ENCODE data around the gene VEGFD. TPM values are rescaled to one million over a fixed set of nuclear protein-coding genes. Genes with fewer than 3 reads are reported as not detected.
"Not testable (repeated sequence)": the region's sequence is repeated elsewhere in the genome, so short reads cannot be mapped to it uniquely, and the experiment has no call there.

Gene VEGFD
- total RNA-seq, 2 donors from 2014 or later = 2.7 to 4.1 TPM

DNA sequence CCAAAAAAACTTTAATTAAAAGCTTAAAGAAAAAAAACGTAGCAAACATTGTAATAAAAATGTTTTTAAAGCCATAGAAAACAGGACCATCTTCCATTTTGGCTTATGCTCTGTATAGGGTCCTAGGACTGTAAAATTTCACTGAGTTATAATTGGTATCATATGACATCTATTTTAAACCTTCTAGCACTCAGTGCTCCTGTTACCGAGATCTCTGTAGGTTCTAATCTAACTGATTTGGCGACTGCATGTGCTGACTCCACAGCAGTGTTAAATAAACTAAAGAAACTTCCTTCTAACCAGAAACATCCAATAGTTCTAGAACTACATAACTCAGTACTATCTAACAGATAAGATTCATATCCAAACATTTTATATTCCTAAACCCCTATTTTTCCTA lies 68.7 kb downstream of the VEGFD start, which contains the start of gene ASB11:
Gene ASB11, minus strand, starts transcription at position 132 of the 400 bp plus-strand sequence. Its CDS starts 35 bp downstream, at position 97.
- no peak for DNase-seq (ENCODE audit: low spot score)
- intact Hi-C loops (cut with DNase I) = no loop called here

DNA sequence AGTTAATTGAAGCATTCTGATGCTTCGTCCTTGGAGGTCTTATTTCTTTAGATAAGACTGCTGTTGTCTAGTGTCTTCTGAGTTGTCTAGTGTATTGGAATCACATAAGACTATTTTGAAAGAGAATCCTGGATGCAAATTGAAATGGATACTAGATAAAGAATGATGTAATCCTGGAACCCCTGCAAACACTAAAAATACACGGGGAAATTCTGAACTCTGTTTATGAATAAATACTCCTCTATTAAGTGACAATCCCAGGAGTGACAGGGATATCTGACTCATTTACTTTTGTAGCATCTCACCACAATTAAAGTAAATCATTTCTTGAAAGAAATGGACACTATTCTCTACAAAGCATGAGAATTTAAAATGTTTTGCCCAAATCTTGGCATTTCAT lies 69.7 kb downstream of the VEGFD start:
- intact Hi-C loops (cut with DNase I) = no loop called here
- DNase-seq (ENCODE audit: low spot score) = no peak

DNA sequence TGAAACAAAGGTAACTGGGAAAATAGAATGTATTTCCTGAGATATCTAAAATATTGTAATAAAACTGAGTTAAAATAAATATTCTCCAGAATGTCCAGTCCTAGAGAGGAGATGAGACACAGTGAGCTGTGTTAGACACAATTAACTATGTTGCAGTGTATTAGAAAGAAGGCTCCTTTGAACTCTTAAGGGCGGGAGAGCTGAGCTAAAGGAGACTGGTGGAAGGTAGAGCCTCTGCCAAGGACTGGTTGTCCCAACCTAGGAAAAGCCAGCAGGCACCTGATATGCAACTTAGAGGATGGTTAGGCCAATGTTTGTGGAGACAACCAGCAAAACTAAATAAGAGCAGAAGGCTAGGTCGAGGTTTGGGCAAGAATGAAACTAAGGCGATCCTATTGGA lies 73.1 kb downstream of the VEGFD start:
- DNase-seq (ENCODE audit: low spot score) = no peak
- intact Hi-C loops (cut with DNase I) = no loop called here

DNA sequence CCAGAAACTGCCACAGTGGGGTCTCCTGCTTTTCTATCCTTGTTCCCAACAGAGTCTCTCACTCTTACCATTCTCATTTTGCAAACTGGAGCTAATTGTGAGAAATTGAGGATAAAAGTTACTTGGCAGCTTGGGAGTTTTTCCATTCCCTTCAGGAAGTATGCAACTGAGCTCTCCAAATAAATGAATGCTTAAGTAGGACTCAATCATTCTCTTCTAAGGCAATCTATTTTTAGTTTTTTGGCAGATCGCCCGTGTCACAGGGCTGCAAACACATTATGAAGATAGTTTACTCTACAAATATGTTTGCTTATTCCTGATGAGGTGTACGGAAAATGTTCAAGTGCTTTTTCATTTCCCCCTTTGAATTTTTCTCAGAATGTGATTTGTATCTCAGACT lies 74.1 kb downstream of the VEGFD start:
- DNase-seq (ENCODE audit: low spot score) = no peak
- intact Hi-C loops (cut with DNase I) = no loop called here

DNA sequence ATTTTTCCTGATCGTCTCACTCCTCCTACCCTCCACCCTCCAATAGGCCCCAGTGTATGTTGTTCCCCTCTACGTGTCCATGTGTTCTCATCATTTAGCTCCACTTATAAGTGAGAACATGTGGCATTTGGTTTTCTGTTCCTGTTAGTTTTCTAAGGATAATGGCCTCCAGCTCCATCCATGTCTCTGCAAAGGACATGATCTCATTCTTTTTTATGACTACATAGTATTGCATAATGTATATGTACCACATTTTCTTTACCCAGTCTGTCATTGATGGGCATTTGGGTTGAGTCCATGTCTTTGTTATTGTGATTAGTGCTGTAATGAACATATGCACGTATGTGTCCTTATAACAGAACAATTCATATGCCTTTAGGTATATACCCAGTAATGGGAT lies 78.3 kb downstream of the VEGFD start:
- DNase-seq (ENCODE audit: low spot score); intact Hi-C loops (cut with DNase I): not testable (repeated sequence)

DNA sequence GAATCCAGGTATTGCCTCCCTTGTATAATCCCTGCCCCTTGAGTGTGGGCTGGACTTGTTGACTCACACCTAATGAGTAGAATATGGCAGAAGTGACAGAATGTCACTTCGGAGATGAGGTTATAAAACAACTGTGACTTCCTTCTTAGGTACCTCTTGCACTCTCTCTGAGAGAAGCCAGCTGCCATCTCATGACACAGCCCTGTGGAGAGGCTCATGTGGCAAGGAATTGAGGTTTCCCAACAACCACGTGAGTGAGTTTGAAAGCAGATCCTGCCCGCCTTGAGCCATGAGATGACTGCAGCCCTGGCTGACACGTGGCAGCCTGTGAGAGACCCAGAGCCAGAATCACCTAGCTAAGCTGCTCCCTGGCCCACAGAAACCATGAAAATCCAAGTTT lies 82.3 kb downstream of the VEGFD start:
- no peak for DNase-seq (ENCODE audit: low spot score)
- intact Hi-C loops (cut with DNase I) = no loop called here

DNA sequence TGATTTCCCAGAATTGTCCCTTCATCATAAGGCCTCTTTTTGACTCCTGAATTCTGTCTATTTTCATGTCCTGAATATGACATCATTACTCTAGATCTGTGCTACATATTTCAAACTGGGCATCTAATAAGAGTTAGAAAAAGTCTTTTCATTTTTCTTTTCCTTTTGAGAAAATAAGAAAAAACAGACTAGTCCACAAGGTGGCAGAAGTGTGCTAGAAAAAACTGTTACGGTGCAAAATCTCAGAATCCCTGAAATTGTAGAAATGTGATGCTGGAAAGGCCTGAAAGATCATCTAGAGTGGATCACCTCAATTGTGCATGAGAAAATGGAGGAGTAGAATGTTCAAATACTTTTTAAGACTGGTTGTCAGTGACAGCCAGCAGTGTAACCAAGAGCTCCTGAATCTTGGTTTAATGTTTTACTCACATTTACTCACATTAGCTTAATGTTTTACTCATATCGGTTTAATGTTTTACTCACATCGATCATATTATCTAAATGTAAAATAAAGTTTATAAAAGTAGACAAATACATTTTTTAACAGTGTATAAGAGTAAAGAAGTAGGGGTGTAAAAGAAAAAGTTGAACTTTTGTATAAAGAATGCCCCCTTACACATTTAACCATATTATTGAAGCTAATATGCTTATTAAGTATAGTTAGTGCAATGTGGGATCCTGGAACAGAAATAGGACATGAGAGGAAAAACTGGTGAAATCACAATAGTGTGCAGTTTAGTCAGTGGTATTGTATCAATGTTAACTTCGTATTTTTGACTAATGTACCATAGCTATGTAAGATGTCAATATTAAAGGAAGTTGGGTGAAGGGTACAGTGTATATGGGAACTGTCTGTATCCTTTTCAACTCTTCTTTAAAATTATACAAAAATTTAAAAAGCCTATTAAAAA lies 84.0 kb downstream of the VEGFD start:
- DNase-seq (ENCODE audit: low spot score) = no peak
- intact Hi-C loops (cut with DNase I) = no loop called here

DNA sequence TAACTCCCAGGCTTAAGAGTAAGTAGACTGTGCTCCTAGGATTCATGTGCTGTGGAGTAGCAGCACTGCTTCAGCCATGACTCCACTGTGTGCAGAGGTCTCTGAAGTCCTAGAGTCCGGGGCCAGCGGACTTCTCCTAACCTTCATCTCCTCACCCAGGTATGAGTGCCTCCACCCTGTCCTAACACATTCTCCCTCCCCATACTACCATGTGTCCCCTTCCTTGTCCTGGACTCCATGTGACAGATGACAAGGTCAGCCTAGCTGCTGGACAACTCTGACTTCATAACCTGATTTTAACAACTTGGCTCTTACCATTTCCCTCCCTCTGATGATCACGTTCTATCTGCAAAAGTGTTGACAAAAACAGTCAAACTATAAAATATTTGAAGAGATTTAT lies 85.4 kb downstream of the VEGFD start:
- DNase-seq (ENCODE audit: low spot score) = no peak
- intact Hi-C loops (cut with DNase I) = no loop called here

DNA sequence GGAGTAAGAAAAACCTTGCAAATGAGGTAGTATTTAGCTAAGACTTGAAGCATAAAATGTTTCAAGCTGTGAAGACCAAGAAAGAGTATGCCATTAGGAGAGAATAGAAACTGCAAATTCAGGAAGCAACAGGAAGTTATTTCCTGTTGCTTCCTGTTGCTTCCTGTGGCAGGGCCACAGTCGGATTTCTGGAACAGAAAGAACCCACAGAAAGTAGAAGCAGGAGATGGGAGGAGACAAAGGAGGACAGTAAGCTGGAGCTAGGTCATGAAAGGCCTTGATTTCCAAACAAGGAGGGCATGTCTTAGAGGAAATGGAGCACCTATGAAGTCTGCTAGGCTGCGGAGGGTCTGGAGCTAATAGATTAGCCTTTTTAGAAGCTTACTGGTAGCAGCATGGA lies 86.0 kb downstream of the VEGFD start:
- intact Hi-C loops (cut with DNase I) = no loop called here
- DNase-seq (ENCODE audit: low spot score) = no peak

Other genes with a start within 250 kb of the VEGFD start
- 1 to 10 TPM; 1.4 to 2.3 TPM for gene ASB9, start 114.3 kb downstream of the VEGFD start, total RNA-seq
- not detected for gene ASB11, start 68.8 kb downstream of the VEGFD start, total RNA-seq
- 10 to 100 TPM; 11.4 to 11.9 TPM for gene PIGA, start 48.9 kb downstream of the VEGFD start, total RNA-seq
- 10 to 100 TPM; 10.4 to 12.2 TPM for gene PIR, start 108.9 kb upstream of the VEGFD start, total RNA-seq
- 1 to 10 TPM; 4.4 to 7.0 TPM for gene BMX, start 116.4 kb upstream of the VEGFD start, total RNA-seq
- gene ACE2, start 216.5 kb upstream of the VEGFD start, total RNA-seq = 1 to 10 TPM; 1.0 to 1.6 TPM

Data from posterior vena cava (tissue), 2 donors.